ENCODE measurements around the gene MOGAT2.

GRCh38 chr11:75718419-75719339 is 1.0 kb downstream of the MOGAT2 start:
- no peak for TF ChIP-seq CTCF (conservative IDR thresholded peaks at IDR 0.05 in 1 of 2, IDR thresholded peaks at IDR 0.05 in 1 of 2; ENCODE audit: low read depth in 1 of 2, low read length in 2 of 2)
- no peak for TF ChIP-seq EZH2 (IDR thresholded peaks at IDR 0.05; ENCODE audit: low read length, missing control alignments)

All from fibroblast of lung (primary cell).